ENCODE data around the gene REPS2.

GRCh38 chrX:16979226-16979625, 32.8 kb downstream of the REPS2 start:
- no peak for TF ChIP-seq CTCF (IDR thresholded peaks at IDR 0.05)
- no peak for TF ChIP-seq POLR2A (IDR thresholded peaks at IDR 0.05)
